ENCODE measurements around the gene NFIX.

Gene NFIX

DNA sequence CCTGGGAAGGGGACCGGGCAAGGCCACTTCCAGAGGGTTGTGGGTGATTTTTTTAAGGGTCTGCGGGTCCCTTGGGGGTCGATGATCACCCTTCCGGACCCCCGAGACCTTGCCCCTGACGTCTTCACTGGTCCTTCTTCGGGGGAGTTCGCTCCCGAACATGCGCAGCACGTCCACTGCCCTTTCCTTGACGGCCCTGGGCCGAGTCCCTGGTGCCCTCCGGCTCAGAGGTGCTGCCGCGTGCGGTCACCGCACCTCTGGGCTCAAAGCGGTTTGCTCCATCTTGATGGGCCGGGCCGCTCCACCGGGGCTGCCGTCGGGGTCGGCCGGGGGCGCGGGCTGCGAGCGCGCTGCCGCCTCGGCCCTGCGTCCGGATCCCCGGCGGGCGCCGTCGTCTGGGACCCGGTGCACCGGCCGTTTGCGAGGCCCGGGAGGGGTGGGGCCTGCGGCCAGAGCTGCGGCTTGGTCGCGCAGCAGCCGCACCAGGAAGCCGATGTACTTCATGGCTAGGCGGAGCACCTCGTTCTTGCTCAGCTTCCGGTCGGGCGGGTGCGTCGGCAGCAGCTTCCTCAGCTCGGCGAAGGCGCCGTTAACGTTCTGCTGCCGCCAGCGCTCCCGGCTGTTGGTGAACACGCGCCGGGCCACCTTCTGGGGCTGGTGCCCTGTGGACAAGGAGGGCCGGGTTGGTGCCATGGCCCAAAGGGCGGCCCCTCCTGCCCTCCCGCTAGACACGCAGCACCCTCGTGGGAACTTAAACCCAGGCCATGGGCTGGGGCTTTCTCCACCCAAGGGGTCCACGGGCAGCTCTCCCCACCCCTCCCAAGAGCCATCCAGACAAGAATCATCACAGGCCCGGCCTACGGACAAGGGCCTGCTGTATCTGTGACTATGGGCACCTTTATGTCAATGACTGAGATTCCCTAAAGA is 104.1 kb downstream of the NFIX start:
- Histone ChIP-seq H3K4me1 (ENCODE audit: control insufficient read depth, low read depth, low read length) (peaks cover 9% of the 10 kb centered on the region), H3K4me3 (ENCODE audit: low read length) (no peak overlapping the region), H3K27me3 (ENCODE audit: control insufficient read depth, insufficient read depth, low read length) (peaks cover 90% of the 10 kb centered on the region), H3K27ac (ENCODE audit: low read length) (no peak overlapping the region), H3K36me3 (ENCODE audit: control insufficient read depth, low read depth, low read length) (no peaks in the 10 kb centered on the region), H3K9me3 (ENCODE audit: control insufficient read depth, low read depth, low read length) (no peaks in the 10 kb centered on the region), H3K9ac (ENCODE audit: low read length) (no peak overlapping the region)

DNA sequence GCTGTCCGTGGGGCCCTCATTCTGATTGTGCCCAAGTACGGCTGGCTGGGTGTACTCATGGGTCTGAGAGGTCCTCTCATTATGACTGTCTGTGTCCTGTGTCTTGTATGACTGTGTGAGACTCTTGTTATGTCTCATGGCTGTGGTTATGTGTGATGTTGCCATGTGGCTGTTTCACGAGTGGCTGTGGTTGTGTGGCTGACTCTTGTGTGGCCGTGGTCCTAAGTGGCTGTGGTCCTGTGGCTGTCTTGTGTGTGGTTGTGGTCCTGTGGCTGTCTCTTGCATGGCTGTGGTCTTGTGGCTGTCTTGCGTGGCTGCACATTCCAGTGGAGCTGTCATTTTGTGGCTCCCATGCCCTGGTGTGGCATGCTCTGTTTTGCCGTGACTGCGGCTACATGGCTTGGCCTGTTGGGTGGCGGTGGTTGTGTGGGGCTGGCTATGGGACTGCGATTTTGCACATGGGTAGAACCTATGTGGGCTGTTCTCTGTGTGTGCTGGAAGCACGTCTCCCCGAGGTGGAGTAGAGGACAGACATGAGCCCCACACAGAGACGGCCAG is 104.8 kb downstream of the NFIX start:
- Histone ChIP-seq H3K4me3 (ENCODE audit: low read length) (no peak overlapping the region), H3K9me3 (ENCODE audit: control insufficient read depth, low read depth, low read length) (no peaks in the 10 kb centered on the region), H3K27me3 (ENCODE audit: control insufficient read depth, insufficient read depth, low read length) (peaks cover 82% of the 10 kb centered on the region), H3K36me3 (ENCODE audit: control insufficient read depth, low read depth, low read length) (no peaks in the 10 kb centered on the region), H3K9ac (ENCODE audit: low read length) (no peak overlapping the region), H3K27ac (ENCODE audit: low read length) (no peak overlapping the region), H3K4me1 (ENCODE audit: control insufficient read depth, low read depth, low read length) (peaks cover 4% of the 10 kb centered on the region)

DNA sequence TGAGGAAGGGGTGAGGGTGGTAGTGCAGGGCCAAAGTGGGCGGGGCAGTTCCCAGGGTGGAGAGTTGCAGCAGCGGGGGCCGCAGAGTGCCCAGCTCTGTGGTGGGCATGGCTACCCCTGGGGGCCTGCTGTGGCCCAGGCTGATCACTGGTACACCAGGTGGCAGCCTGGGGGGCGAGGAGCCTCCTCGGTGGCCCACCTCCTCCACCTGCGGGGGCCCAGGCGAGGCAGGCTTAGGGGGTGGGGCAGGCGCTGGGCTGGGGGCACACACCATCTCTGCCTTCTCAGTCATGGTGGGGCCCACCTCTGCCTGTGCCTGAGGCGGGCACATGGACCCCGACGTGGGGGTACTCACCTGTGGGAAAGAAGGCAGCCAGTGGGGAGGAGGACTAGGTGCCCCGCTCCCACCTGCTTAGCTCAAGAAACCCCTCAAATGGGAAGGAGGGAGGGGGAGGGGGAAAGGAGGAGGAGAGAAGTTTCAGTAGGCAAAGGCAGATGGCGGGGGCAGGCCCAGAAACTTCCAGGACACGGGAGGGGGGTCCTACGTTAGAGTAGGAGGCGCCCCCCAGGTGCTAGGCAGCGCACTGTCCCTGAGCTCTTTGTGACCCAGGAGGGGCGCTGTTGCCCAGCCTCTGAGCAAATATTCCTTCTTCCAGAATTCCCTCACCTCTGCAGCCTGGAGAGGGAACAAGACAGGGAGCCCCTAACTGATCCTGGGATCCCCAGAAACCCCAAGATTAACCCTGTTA is 105.7 kb downstream of the NFIX start:
- peaks cover 73% of the 10 kb centered on the region for H3K27me3 ChIP-seq (ENCODE audit: control insufficient read depth, insufficient read depth, low read length)
- H3K4me3 ChIP-seq (ENCODE audit: low read length): no peak overlapping the region
- H3K27ac ChIP-seq (ENCODE audit: low read length): no peak overlapping the region
- no peak overlapping the region for H3K9ac ChIP-seq (ENCODE audit: low read length)
- peaks cover 4% of the 10 kb centered on the region for H3K4me1 ChIP-seq (ENCODE audit: control insufficient read depth, low read depth, low read length)
- H3K36me3 ChIP-seq (ENCODE audit: control insufficient read depth, low read depth, low read length): no peaks in the 10 kb centered on the region
- no peaks in the 10 kb centered on the region for H3K9me3 ChIP-seq (ENCODE audit: control insufficient read depth, low read depth, low read length)

DNA sequence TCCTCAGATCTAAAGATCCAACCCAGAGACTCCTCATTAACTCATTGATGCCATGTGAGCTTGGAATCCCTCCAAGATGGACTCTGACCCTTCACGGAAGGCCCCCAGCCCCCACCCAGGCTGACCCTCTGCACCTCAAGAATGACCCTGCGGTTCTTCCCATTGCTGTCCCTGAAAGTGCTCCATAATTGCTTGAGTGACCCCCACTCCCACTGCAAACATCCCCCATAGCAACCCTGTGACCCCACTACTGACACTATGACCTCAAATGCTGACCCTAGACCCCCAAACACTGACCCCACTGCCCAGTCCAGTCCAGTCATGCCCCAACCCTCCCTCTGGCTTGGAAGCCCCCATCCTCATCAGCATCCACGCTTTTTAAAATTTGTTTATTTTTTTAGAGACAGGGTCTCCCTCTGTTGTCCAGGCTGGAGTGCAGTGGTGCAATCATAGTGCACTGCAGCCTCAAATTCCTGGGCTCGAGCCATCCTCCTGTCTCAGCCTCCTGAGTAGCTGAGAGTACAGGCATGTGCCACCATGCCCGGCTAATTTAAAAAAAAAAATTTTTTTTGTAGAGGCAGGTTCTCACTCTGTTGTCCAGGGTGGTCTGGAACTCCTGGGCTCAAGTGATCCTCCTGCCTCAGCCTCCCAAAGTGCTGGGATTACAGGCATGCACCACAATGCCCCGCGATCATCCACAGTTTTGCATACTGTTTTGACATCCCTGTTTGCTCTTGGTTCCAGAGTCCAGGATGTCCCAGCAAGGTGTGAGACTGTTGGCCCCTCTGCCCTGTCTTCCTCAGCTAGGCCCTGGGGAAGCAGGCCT is 106.5 kb downstream of the NFIX start:
- H3K9ac ChIP-seq (ENCODE audit: low read length): no peak overlapping the region
- H3K4me3 ChIP-seq (ENCODE audit: low read length): peak overlapping the region; percentile 33
- H3K27ac ChIP-seq (ENCODE audit: low read length): no peak overlapping the region
- H3K27me3 ChIP-seq (ENCODE audit: control insufficient read depth, insufficient read depth, low read length): peaks cover 65% of the 10 kb centered on the region
- H3K4me1 ChIP-seq (ENCODE audit: control insufficient read depth, low read depth, low read length): peaks cover 4% of the 10 kb centered on the region
- H3K9me3 ChIP-seq (ENCODE audit: control insufficient read depth, low read depth, low read length): no peaks in the 10 kb centered on the region
- no peaks in the 10 kb centered on the region for H3K36me3 ChIP-seq (ENCODE audit: control insufficient read depth, low read depth, low read length)

DNA sequence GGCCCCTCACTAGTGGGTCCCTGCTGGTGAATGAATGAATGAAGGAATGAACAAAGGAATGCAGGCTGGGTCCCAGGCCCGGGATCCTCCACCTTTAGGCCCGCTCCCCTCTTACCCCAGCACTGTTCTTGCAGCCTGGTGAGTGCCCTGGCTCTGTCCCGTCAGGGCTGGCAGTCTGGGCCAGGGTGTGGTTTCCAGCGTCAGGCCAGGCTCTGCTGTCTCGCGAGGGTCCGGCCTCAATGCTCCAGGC is 107.1 kb downstream of the NFIX start:
- Histone ChIP-seq H3K4me1 (ENCODE audit: control insufficient read depth, low read depth, low read length) (peaks cover 4% of the 10 kb centered on the region), H3K4me3 (ENCODE audit: low read length) (peak overlapping the region; percentile 33), H3K9me3 (ENCODE audit: control insufficient read depth, low read depth, low read length) (no peaks in the 10 kb centered on the region), H3K27me3 (ENCODE audit: control insufficient read depth, insufficient read depth, low read length) (peaks cover 60% of the 10 kb centered on the region), H3K9ac (ENCODE audit: low read length) (no peak overlapping the region), H3K27ac (ENCODE audit: low read length) (no peak overlapping the region), H3K36me3 (ENCODE audit: control insufficient read depth, low read depth, low read length) (peaks cover 1% of the 10 kb centered on the region)

DNA sequence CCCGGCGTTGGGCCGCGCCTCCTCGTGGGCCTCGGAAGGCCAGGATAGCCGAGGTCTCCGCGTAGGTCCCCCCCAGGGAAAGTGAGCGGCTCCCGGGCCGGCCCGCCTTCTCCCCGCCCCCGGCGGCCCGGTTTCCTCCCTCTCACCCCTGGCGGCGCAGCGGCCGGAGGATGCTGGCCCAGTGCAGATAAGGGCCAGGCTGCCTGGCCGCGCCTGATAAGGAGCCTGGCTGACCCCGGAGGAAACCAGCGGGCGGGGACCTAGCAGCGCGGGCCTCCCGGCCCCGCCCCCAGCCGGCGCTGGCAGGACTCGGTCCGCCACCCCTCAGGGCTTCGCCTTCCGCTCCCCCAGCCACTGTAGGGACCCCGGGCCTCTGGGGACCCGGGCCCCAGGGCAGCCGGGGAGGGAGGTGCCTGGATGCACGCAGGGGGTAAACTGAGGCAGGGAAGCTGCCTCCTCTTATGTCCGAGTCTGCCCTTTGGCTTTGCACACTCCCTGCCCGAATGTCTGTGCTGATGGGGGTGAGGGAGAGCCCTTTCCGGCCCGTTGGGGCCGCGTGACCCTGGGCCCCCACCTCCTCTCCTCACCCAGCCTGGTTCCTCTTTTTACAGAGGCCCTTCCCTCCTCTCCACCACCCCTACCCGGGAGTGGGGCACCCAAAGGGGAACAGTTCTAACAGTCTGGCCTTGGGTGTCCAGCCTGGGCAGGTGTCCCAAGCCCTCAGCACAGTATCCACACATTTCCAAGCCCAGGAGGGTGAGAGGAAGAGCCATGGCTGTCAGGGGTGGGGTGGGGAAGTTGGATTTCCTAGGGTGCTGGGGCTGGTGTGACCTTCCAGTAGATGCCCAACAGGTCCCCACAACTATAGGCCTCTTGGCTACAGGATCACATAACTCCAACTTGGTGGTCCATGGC is 107.6 kb downstream of the NFIX start, which contains the start of gene LYL1:
TSS of gene LYL1 (minus strand) at position 193 of the 915 bp plus-strand sequence. CDS start 1,687 bp downstream, outside the sequence.
- Histone ChIP-seq H3K36me3 (ENCODE audit: control insufficient read depth, low read depth, low read length) (peaks cover 5% of the 10 kb centered on the region), H3K9ac (ENCODE audit: low read length) (no peak within 1 kb of the TSS), H3K4me3 (ENCODE audit: low read length) (peak within 1 kb of the TSS; percentile 33), H3K9me3 (ENCODE audit: control insufficient read depth, low read depth, low read length) (no peaks in the 10 kb centered on the region), H3K27me3 (ENCODE audit: control insufficient read depth, insufficient read depth, low read length) (peaks cover 54% of the 10 kb centered on the region), H3K4me1 (ENCODE audit: control insufficient read depth, low read depth, low read length) (peaks cover 4% of the 10 kb centered on the region), H3K27ac (ENCODE audit: low read length) (no peak within 1 kb of the TSS)

DNA sequence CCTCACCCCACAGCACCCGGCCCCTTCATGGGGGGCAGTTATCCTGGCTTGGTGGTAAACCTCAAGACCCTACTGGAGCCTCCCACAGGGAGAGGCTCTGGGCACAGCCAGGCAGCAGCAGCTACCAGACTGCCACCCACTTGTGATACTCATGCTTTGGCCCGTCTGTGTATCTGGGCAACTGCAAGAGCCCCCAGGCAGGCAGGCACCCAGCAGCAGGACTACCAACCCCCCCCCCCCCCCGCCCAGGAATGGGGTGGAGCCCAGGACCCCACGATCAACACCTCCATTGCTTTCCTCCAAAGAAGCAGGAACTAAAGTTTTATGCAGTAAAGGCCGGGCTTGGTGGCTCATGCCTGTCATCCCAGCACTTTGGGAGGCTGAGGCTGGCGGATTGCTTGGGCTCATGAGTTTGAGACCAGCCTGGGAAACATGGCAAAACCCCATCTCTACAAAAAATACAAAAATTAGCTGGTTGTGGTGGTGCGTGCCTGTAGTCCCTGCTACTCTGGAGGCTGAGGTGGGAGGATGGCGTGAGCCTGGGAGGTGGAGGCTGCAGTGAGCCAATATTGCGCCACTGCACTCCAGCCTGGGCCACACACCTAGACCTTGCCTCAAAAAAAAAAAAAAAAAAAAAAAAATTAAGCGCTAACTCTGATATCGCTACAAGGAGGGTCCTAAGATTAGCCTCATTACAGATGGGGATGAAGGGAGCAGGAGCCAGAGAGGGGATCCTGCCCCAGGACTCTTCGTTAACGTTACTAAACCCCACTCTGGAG is 108.5 kb downstream of the NFIX start:
- Histone ChIP-seq H3K4me1 (ENCODE audit: control insufficient read depth, low read depth, low read length) (peaks cover 4% of the 10 kb centered on the region), H3K27ac (ENCODE audit: low read length) (no peak overlapping the region), H3K9ac (ENCODE audit: low read length) (no peak overlapping the region), H3K36me3 (ENCODE audit: control insufficient read depth, low read depth, low read length) (peaks cover 5% of the 10 kb centered on the region), H3K9me3 (ENCODE audit: control insufficient read depth, low read depth, low read length) (no peaks in the 10 kb centered on the region), H3K27me3 (ENCODE audit: control insufficient read depth, insufficient read depth, low read length) (peaks cover 46% of the 10 kb centered on the region), H3K4me3 (ENCODE audit: low read length) (no peak overlapping the region)

DNA sequence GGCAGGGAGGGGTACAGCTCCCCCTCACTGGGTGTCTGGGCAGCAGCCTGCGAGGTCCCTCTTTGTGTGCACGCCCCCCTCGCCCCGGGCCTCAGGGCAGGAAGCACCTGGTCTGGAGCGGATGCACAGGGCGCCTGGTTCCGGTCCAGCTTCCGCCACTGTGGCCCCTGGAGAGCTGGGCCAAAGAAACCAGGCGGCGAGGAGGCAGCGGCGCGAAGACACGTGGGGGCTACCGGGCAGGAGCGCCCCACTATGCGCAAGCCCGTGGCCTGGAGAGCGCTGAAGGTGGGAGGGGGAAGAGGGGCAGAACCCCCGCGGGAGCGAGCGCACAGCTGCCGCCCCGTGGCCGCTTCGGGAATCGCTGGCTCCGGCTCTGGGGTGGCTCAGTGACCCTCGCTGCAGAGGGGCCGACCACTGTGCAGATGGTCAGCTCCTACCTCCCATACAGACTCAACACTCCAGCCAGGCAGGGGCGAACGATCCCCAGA is 109.1 kb downstream of the NFIX start:
- H3K27ac ChIP-seq (ENCODE audit: low read length): no peak overlapping the region
- H3K27me3 ChIP-seq (ENCODE audit: control insufficient read depth, insufficient read depth, low read length): peaks cover 39% of the 10 kb centered on the region
- no peaks in the 10 kb centered on the region for H3K9me3 ChIP-seq (ENCODE audit: control insufficient read depth, low read depth, low read length)
- no peak overlapping the region for H3K4me3 ChIP-seq (ENCODE audit: low read length)
- peaks cover 11% of the 10 kb centered on the region for H3K36me3 ChIP-seq (ENCODE audit: control insufficient read depth, low read depth, low read length)
- no peak overlapping the region for H3K9ac ChIP-seq (ENCODE audit: low read length)
- peaks cover 4% of the 10 kb centered on the region for H3K4me1 ChIP-seq (ENCODE audit: control insufficient read depth, low read depth, low read length)

DNA sequence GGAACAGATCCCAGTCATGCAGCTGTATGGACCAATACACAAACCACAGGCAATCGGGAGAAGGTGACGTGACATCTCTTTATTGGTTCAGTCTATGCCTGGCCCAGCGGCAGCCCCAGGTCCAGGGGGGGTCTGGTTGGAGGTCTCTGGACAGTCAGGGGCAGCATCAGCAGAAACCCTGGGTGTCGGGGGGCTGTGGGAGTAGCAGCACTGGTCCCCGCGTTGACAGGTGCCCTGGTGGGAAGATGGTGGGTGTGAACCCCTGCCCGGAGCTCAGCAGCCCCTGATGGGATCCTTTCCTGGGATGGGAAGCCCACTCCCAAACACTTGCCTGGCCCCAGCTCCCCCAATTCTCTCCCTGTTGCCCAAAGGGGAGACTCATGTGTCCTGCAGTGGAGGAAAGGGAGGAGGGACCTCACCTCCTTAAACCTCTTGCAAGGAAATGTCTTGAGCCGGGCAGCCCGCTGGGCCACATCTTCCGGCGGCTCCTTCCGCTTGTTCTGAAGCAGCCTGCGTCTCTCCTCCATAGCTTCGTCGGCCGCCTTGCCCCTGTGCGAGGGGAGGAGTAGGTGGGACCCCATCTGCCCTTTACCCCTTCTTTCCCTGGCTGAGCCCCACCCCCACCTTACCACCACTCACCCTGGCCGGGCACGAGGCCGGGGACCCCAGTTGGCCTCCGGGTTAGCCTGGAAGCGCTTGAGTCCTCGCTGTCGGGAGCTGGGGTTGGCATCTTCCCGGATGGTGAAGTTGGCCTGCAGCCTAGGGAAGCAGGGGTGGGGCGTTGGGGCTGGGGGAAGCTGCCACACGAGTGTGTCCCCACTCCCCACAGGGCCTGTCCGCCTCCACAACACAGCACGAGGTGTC is 109.8 kb downstream of the NFIX start:
- Histone ChIP-seq H3K4me1 (ENCODE audit: control insufficient read depth, low read depth, low read length) (peaks cover 4% of the 10 kb centered on the region), H3K9me3 (ENCODE audit: control insufficient read depth, low read depth, low read length) (no peaks in the 10 kb centered on the region), H3K9ac (ENCODE audit: low read length) (no peak overlapping the region), H3K27me3 (ENCODE audit: control insufficient read depth, insufficient read depth, low read length) (peaks cover 32% of the 10 kb centered on the region), H3K36me3 (ENCODE audit: control insufficient read depth, low read depth, low read length) (peaks cover 18% of the 10 kb centered on the region), H3K27ac (ENCODE audit: low read length) (no peak overlapping the region), H3K4me3 (ENCODE audit: low read length) (no peak overlapping the region)

Measured in iPS-18a (cell line).